Fibroblast of lung (primary cell): ENCODE results near the gene SHANK1. TPM values are rescaled to one million over a fixed set of nuclear protein-coding genes. Genes with fewer than 3 reads are reported as not detected.

Experiments used
- DNase-seq, 2 donors: peaks; one replicate each; pipeline versions ENCODE4 v3.0.0 to v3.0.0-alpha.2; 2010; ENCODE audit warnings: low read depth in 2 of 2
- H2AFZ ChIP-seq: 2 replicates; pipeline ENCODE4 v1.5.1; 2012; ENCODE audit warnings: low read length, control low read depth, inconsistent platforms
- H3K27ac ChIP-seq: 2 replicates; pipeline ENCODE4 v1.5.1; 2011; ENCODE audit warnings: low read length, control low read depth; ENCODE audit not compliant: insufficient read depth
- H3K27me3 ChIP-seq: 2 replicates; pipeline ENCODE4 v1.5.1; 2011; ENCODE audit warnings: mild to moderate bottlenecking, low read length; ENCODE audit not compliant: control insufficient read depth, insufficient read depth
- H3K36me3 ChIP-seq: 2 replicates; pipeline ENCODE4 v1.5.1; 2011; ENCODE audit warnings: low read length; ENCODE audit not compliant: control insufficient read depth, insufficient read depth
- H3K4me1 ChIP-seq: 2 replicates; pipeline ENCODE4 v1.5.1; 2011; ENCODE audit warnings: low read length; ENCODE audit not compliant: control insufficient read depth, insufficient read depth; ENCODE audit errors: extremely low read depth
- H3K4me2 ChIP-seq: 2 replicates; pipeline ENCODE4 v1.5.1; 2011; ENCODE audit warnings: low read length, control low read depth; ENCODE audit not compliant: insufficient read depth; ENCODE audit errors: extremely low read depth
- H3K4me3 ChIP-seq, 4 experiments: fragments of 200-600 bp in 1 of 4; sonication (generic) in 1 of 4; replicated peaks in 1 of 4; 2 replicates each; pipeline ENCODE4 v1.5.1; 2011 to 2016; ENCODE audit warnings: low read length in 4 of 4, low read depth in 3 of 4, mild to moderate bottlenecking in 3 of 4, control low read depth in 2 of 4, inconsistent platforms in 1 of 4, mixed read lengths in 1 of 4; ENCODE audit not compliant: insufficient read depth in 1 of 4; ENCODE audit errors: control extremely low read depth in 1 of 4
- H3K79me2 ChIP-seq: 2 replicates; pipeline ENCODE4 v1.5.1; 2012; ENCODE audit warnings: mild to moderate bottlenecking, low read length, inconsistent platforms; ENCODE audit not compliant: control insufficient read depth, insufficient read depth
- H3K9ac ChIP-seq: 2 replicates; pipeline ENCODE4 v1.5.1; 2011; ENCODE audit warnings: mild to moderate bottlenecking, low read length, control low read depth; ENCODE audit not compliant: insufficient read depth
- H3K9me3 ChIP-seq: 2 replicates; pipeline ENCODE4 v1.5.1; 2012; ENCODE audit warnings: low read depth, low read length; ENCODE audit not compliant: control insufficient read depth, insufficient read depth
- H4K20me1 ChIP-seq: 2 replicates; pipeline ENCODE4 v1.5.1; 2011; ENCODE audit warnings: low read length; ENCODE audit not compliant: control insufficient read depth, insufficient read depth; ENCODE audit errors: extremely low read depth
- CTCF ChIP-seq, 2 donors: IDR thresholded peaks in 1 of 2; conservative IDR thresholded peaks in 1 of 2; 1 replicate in 1 of 2; 2 replicates in 1 of 2; pipeline ENCODE4 v1.5.1; 2011 to 2012; ENCODE audit warnings: low read length in 2 of 2, control low read depth in 1 of 2, inconsistent platforms in 1 of 2, low read depth in 1 of 2, mild to moderate bottlenecking in 1 of 2
- EZH2 ChIP-seq: IDR thresholded peaks from 2 replicates; pipeline ENCODE4 v1.5.1; 2012; ENCODE audit warnings: low read length, control low read depth, mild to moderate bottlenecking; ENCODE audit errors: missing control alignments
- polyA plus RNA-seq, 2 donors: library from polyadenylated mRNA; depleted of rRNA in 1 of 2; stranded (reverse) in 1 of 2; unstranded in 1 of 2; fragments of >200 nt; gene quantifications; 2 replicates each; pipeline ENCODE4 v1.2.1, GENCODE V29; 2011 to 2012; ENCODE audit warnings: missing spikeins in 1 of 2
- total RNA-seq: library from RNA; depleted of rRNA; stranded (reverse); fragments of >200 nt; gene quantifications from 2 replicates; pipeline ENCODE4 v1.2.1, GENCODE V29; 2014

Gene SHANK1
- total and polyA plus RNA-seq, 2 donors (not counting 1 experiment from before 2014, with no cell fraction given), result 1.4 to 7.9 TPM

DNA sequence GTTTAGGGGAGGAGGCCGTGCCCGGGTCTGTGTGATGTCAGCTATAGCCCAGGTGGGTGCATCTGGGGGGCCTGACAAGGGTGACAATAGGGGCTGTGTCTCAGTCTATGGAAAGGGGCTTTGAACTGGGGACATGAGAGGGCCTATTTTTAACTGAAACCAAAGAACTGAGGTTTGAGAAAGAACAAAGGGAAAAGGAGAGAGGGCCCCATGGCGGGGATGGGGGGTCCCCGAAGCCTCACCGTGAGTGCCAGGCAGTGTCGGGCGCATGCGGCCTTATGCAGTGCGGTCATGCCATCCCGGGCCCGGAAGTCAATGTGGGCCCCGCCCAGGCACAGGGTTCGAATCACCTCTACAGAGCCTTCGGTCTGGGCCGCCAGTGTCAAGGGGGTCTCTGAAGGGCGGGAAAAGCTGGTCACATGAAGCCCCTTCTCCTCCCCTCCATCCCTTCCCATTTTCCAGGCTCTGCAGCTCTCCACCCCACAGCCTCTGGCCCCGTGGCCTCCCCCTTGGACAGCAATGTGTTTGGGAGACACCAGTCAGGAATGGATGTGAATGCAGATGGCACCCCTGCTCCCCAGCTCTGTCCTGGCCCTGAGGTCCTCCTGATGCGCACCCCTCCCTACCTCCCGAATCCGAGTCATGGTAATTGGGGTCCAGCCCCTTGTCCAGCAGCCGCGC, 5.9 kb downstream of the SHANK1 start:
- H4K20me1 ChIP-seq, result no peaks in the 10 kb centered on the region
- no peak for DNase-seq
- no peaks in the 10 kb centered on the region for H3K9me3 ChIP-seq
- no peaks in the 10 kb centered on the region for H3K27me3 ChIP-seq
- no peaks in the 10 kb centered on the region for H3K4me1 ChIP-seq
- H3K4me3 ChIP-seq, result no peak overlapping the region
- no peak overlapping the region for H3K27ac ChIP-seq
- no peak overlapping the region for H3K4me2 ChIP-seq
- H3K79me2 ChIP-seq, result no peaks in the 10 kb centered on the region
- no peak overlapping the region for H3K9ac ChIP-seq
- H3K36me3 ChIP-seq, result no peaks in the 10 kb centered on the region
- TF ChIP-seq EZH2 (no peak), CTCF (conservative IDR thresholded peaks at IDR 0.05 in 1 of 2, IDR thresholded peaks at IDR 0.05 in 1 of 2; ENCODE audit: low read depth in 1 of 2, low read length in 2 of 2) (no peak)
- no peak overlapping the region for H2AFZ ChIP-seq

GRCh38 chr19:50712833-50713232, 6.8 kb downstream of the SHANK1 start:
- H4K20me1 ChIP-seq, result no peaks in the 10 kb centered on the region
- no peak overlapping the region for H3K9ac ChIP-seq
- H3K36me3 ChIP-seq, result no peaks in the 10 kb centered on the region
- H3K27me3 ChIP-seq, result no peaks in the 10 kb centered on the region
- no peaks in the 10 kb centered on the region for H3K9me3 ChIP-seq
- no peak overlapping the region for H2AFZ ChIP-seq
- H3K79me2 ChIP-seq, result no peaks in the 10 kb centered on the region
- DNase-seq, result no peak
- TF ChIP-seq EZH2, result no peak
- no peak for TF ChIP-seq CTCF (conservative IDR thresholded peaks at IDR 0.05 in 1 of 2, IDR thresholded peaks at IDR 0.05 in 1 of 2; ENCODE audit: low read depth in 1 of 2, low read length in 2 of 2)
- H3K27ac ChIP-seq, result no peak overlapping the region
- no peak overlapping the region for H3K4me2 ChIP-seq
- no peaks in the 10 kb centered on the region for H3K4me1 ChIP-seq
- no peak overlapping the region for H3K4me3 ChIP-seq

DNA sequence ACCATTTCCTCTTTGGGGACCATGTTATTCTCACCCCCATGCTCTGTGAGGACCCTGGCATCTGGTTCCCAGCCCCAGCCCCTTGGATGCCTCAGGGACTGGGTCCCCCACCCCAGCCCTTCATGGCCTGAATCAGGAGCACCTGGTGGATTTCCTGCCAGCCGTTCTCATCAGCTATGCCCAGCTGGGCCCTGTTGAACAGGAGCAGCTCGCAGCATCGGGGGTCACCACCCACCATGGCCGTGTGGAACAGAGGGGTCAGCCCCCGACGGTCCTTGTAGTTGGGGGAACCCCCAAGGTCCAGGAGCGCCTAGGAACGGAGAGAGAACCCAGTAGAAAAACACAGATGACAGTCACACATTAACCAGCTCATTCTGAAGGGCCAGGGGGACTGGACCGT, 7.8 kb downstream of the SHANK1 start:
- no peaks in the 10 kb centered on the region for H3K27me3 ChIP-seq
- no peaks in the 10 kb centered on the region for H3K36me3 ChIP-seq
- H3K4me3 ChIP-seq, result no peak overlapping the region
- H3K4me2 ChIP-seq, result no peak overlapping the region
- no peak overlapping the region for H3K27ac ChIP-seq
- no peaks in the 10 kb centered on the region for H3K79me2 ChIP-seq
- TF ChIP-seq EZH2 (no peak), CTCF (conservative IDR thresholded peaks at IDR 0.05 in 1 of 2, IDR thresholded peaks at IDR 0.05 in 1 of 2; ENCODE audit: low read depth in 1 of 2, low read length in 2 of 2) (no peak)
- H3K9ac ChIP-seq, result no peak overlapping the region
- H2AFZ ChIP-seq, result no peak overlapping the region
- H4K20me1 ChIP-seq, result no peaks in the 10 kb centered on the region
- H3K4me1 ChIP-seq, result no peaks in the 10 kb centered on the region
- H3K9me3 ChIP-seq, result no peaks in the 10 kb centered on the region
- no peak for DNase-seq
